Right atrium auricular region (tissue), 2 donors: Measurements from ENCODE around the gene CIROP. TPM values are rescaled to one million over a fixed set of nuclear protein-coding genes. Genes with fewer than 3 reads are reported as not detected.

ENCODE experiments used
- DNase-seq: peaks from one replicate; pipeline ENCODE4 v3.0.0-alpha.2; 2019; ENCODE audit warnings: low spot score
- H3K27ac ChIP-seq, 2 donors: fragments of 200-600 bp; sonication (generic); 1 replicate in 1 of 2; 2 replicates in 1 of 2; pipeline ENCODE4 v1.5.1; 2016 to 2019
- H3K27me3 ChIP-seq, 2 donors: fragments of 200-600 bp; sonication (generic); one replicate each; pipeline versions ENCODE4 v1.5.1 to v1.6.0; 2017 to 2019
- H3K36me3 ChIP-seq: fragments of 200-600 bp; sonication (generic); one replicate; pipeline ENCODE4 v1.5.1; 2016
- H3K4me1 ChIP-seq, 2 donors: fragments of 200-600 bp; sonication (generic); one replicate each; pipeline versions ENCODE4 v1.5.1 to v1.6.0; 2017 to 2019
- H3K4me3 ChIP-seq, 2 donors: fragments of 200-600 bp; sonication (generic); 1 replicate in 1 of 2; 2 replicates in 1 of 2; pipeline ENCODE4 v1.5.1; 2017 to 2019; ENCODE audit warnings: mild to moderate bottlenecking in 1 of 2, moderate library complexity in 1 of 2
- H3K9me3 ChIP-seq, 2 donors: fragments of 200-600 bp; sonication (generic); one replicate each; pipeline ENCODE4 v1.5.1; 2019
- total RNA-seq, 2 donors: library from RNA; depleted of rRNA; stranded (reverse); fragments of >200 nt; gene quantifications; one replicate each; pipeline ENCODE4 v1.1.0, GENCODE V29; 2016
- TF ChIP-seq, protein P1 (sequence below), 2 donors: fragments of 200-600 bp; sonication (generic); IDR thresholded peaks; one replicate each; pipeline ENCODE4 v1.5.1; 2019; ENCODE audit warnings: antibody characterized with exemption in 2 of 2

Gene CIROP
- total RNA-seq, 2 donors from 2014 or later, result not detected

DNA sequence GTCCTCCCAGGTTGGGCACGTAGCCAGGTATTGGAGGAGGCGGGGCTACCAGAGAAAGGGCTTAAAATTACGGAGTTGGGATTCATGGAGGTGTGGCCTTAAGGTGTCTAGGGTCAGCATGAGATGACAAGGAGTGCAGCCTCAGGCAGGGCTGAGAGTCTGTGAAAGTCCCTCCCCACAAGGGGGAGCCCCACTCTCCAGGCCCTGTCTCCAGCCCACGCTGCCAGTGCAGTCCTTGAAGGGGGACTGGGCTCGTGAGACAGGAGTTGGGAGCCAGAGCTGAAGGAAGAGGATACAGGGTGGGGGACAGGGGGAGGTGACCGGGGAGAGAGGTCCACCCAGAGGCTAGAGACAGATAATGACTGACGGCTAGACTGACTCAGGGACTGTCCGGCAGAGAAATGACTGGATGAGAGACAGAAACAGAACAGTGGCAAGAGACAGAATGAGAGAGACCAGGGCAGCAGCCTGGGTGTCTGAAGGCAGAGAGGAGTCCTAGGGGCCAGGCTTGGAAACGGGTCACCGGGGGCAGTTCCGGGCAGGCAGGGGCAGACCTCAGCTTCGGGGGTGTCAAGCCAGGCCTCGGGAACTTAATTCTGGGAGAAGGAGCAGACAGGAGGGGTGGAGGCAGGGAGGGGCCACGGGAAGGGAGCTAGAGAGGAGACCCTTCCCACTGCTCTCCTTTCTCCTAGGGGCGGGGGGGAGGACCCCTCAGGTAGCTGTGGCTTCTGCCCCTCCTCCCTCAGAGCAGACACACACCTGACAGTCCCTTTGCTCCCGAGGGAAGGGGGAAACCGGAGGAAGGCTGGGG lies 48.4 kb downstream of the CIROP start:
- no peak overlapping the region for H3K27ac ChIP-seq

GRCh38 chr14:23055621-23056144 lies 49.1 kb downstream of the CIROP start:
- Histone ChIP-seq H3K36me3 (peaks cover 23% of the 10 kb centered on the region), H3K4me3 (no peak overlapping the region), H3K9me3 (no peaks in the 10 kb centered on the region), H3K27me3 (no peaks in the 10 kb centered on the region), H3K4me1 (peaks cover 0 to 19% of the 10 kb centered on the region in 2 donors), H3K27ac (no peak overlapping the region)
- no peak for DNase-seq
- TF ChIP-seq, protein P1, sequence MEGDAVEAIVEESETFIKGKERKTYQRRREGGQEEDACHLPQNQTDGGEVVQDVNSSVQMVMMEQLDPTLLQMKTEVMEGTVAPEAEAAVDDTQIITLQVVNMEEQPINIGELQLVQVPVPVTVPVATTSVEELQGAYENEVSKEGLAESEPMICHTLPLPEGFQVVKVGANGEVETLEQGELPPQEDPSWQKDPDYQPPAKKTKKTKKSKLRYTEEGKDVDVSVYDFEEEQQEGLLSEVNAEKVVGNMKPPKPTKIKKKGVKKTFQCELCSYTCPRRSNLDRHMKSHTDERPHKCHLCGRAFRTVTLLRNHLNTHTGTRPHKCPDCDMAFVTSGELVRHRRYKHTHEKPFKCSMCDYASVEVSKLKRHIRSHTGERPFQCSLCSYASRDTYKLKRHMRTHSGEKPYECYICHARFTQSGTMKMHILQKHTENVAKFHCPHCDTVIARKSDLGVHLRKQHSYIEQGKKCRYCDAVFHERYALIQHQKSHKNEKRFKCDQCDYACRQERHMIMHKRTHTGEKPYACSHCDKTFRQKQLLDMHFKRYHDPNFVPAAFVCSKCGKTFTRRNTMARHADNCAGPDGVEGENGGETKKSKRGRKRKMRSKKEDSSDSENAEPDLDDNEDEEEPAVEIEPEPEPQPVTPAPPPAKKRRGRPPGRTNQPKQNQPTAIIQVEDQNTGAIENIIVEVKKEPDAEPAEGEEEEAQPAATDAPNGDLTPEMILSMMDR (IDR thresholded peaks at IDR 0.05), result no peak

More for the DNA sequence above, 48.4 kb downstream of the CIROP start:
- Histone ChIP-seq H3K4me1 (peaks cover 0 to 19% of the 10 kb centered on the region in 2 donors), H3K27me3 (no peaks in the 10 kb centered on the region), H3K9me3 (no peaks in the 10 kb centered on the region), H3K4me3 (peak overlapping the region in 1 of 2 donors; percentile 73), H3K36me3 (peaks cover 30% of the 10 kb centered on the region)
- TF ChIP-seq, protein P1 (IDR thresholded peaks at IDR 0.05), result peak; percentile 36 to 75
- peak; percentile 69 for DNase-seq

GRCh38 chr14:23055147-23055550 lies 49.6 kb downstream of the CIROP start:
- peaks cover 0 to 19% of the 10 kb centered on the region in 2 donors for H3K4me1 ChIP-seq
- no peak overlapping the region for H3K27ac ChIP-seq
- H3K4me3 ChIP-seq, result no peak overlapping the region
- TF ChIP-seq, protein P1 (IDR thresholded peaks at IDR 0.05), result no peak
- DNase-seq, result no peak
- H3K36me3 ChIP-seq, result peaks cover 18% of the 10 kb centered on the region
- H3K9me3 ChIP-seq, result no peaks in the 10 kb centered on the region
- no peaks in the 10 kb centered on the region for H3K27me3 ChIP-seq

DNA sequence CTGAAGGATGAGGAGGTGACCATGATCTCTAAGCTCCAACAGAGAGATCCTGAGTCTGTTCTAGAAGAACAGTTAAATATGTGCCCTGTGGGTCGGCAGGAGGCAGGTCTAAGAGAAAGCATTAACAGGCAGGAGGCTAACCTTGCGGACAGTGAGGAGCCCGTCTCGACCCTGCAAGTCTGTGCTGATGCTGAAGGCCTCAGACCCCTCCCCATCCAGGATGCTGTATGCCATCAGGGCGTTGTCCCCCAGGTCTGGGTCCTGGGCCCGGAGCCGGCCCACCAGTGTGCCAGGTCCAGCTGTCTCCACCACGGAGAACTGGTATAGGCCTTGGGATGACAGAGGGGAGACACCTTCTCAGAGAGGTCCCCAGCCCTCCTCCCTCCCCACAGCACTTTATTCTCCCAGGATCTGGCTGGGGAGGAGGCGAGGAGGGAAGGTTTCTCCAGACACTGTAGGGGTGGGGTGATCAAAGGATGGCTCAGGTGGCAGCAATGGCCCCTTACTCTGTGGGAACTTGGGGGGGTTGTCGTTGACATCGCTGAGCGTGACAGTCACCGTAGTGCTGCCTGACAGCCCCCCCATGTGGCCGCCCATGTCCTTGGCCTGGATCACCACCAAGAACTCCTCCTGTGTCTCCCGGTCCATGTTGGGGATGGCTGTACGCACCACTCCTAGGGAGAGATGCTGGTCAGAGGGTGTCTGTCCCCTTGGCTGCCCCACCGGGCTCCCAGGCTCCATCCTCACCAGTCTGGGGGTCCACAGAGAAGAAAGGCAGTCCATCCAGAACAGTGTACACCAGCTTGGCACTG lies 50.6 kb downstream of the CIROP start:
- Histone ChIP-seq H3K27ac (no peak overlapping the region), H3K27me3 (no peaks in the 10 kb centered on the region), H3K9me3 (no peaks in the 10 kb centered on the region), H3K36me3 (peaks cover 8% of the 10 kb centered on the region), H3K4me1 (peaks cover 0 to 19% of the 10 kb centered on the region in 2 donors), H3K4me3 (no peak overlapping the region)
- no peak for DNase-seq
- TF ChIP-seq, protein P1 (IDR thresholded peaks at IDR 0.05), result peak in 1 of 2 donors; percentile 48

- Histone ChIP-seq H3K27ac (no peak overlapping the region), H3K4me1 (peaks cover 0 to 19% of the 10 kb centered on the region in 2 donors), H3K27me3 (no peaks in the 10 kb centered on the region), H3K4me3 (no peak overlapping the region), H3K36me3 (peaks cover under 1% of the 10 kb centered on the region), H3K9me3 (no peaks in the 10 kb centered on the region)
- TF ChIP-seq, protein P1 (IDR thresholded peaks at IDR 0.05), result no peak
- DNase-seq, result no peak
Measured at GRCh38 chr14:23053426-23053825, 51.4 kb downstream of the CIROP start.
